Measurements from ENCODE around the gene RBM14. TPM values are rescaled to one million over a fixed set of nuclear protein-coding genes. Genes with fewer than 3 reads are reported as not detected.

The RBM14 gene
- total and polyA plus RNA-seq, 2 experiments from 2014 or later: 28.4 to 40.6 TPM

- Histone ChIP-seq H2AFZ (no peak overlapping the region), H3K4me1 (ENCODE audit: insufficient read depth) (no peaks in the 10 kb centered on the region), H3K4me3 (no peak overlapping the region), H3F3A (ENCODE audit: insufficient read depth) (peaks cover 8% of the 10 kb centered on the region; the same call in 1 of the 2 replicates), H3K27ac (no peak overlapping the region), H3K27me3 (replicated peaks; ENCODE audit: insufficient read depth) (no peaks in the 10 kb centered on the region), H3K9ac (no peak overlapping the region), H3K4me2 (ENCODE audit: unreplicated experiment) (no peak overlapping the region), H3K79me2 (ENCODE audit: insufficient read depth) (peaks cover 100% of the 10 kb centered on the region), H3K9me2 (ENCODE audit: insufficient read depth) (no peaks in the 10 kb centered on the region), H3K36me3 (ENCODE audit: low read depth) (peaks cover 58% of the 10 kb centered on the region), H3K9me3 (ENCODE audit: low read depth) (no peaks in the 10 kb centered on the region), H4K20me1 (ENCODE audit: insufficient read depth) (peaks cover 19% of the 10 kb centered on the region)
- in situ Hi-C loops (cut with MboI): no loop called here
- no peak for DNase-seq
- TF ChIP-seq EZH2phosphoT487 (IDR thresholded peaks at IDR 0.05; ENCODE audit: insufficient read depth, low read depth) (no peak), EZH2 (IDR thresholded peaks at IDR 0.05; ENCODE audit: insufficient read depth, poor library complexity, severe bottlenecking) (no peak)
- WGBS, 2 experiments (ENCODE audit: low coverage in 1 of 2, low lambda C conversion rate in 2 of 2, missing lambda C conversion rate in 2 of 2): 97 to 100% methylated on average over 2 of the region's 2 CpGs
Measured at GRCh38 chr11:66629356-66629755, 12.9 kb downstream of the RBM14 start.

GRCh38 chr11:66631883-66632282, 15.5 kb downstream of the RBM14 start:
- Histone ChIP-seq H3K79me2 (ENCODE audit: insufficient read depth) (peaks cover 100% of the 10 kb centered on the region), H3K9ac (no peak overlapping the region), H3K27me3 (replicated peaks; ENCODE audit: insufficient read depth) (no peaks in the 10 kb centered on the region), H3K9me3 (ENCODE audit: low read depth) (no peaks in the 10 kb centered on the region), H3K4me2 (ENCODE audit: unreplicated experiment) (no peak overlapping the region), H3K36me3 (ENCODE audit: low read depth) (peaks cover 41% of the 10 kb centered on the region), H4K20me1 (ENCODE audit: insufficient read depth) (peaks cover 17% of the 10 kb centered on the region), H2AFZ (no peak overlapping the region), H3K9me2 (ENCODE audit: insufficient read depth) (no peaks in the 10 kb centered on the region), H3F3A (ENCODE audit: insufficient read depth) (peaks cover 28% of the 10 kb centered on the region), H3K27ac (no peak overlapping the region), H3K4me3 (no peak overlapping the region), H3K4me1 (ENCODE audit: insufficient read depth) (no peaks in the 10 kb centered on the region)
- no peak for TF ChIP-seq EZH2 (IDR thresholded peaks at IDR 0.05; ENCODE audit: insufficient read depth, poor library complexity, severe bottlenecking)
- TF ChIP-seq EZH2phosphoT487 (IDR thresholded peaks at IDR 0.05; ENCODE audit: insufficient read depth, low read depth): no peak
- in situ Hi-C loops (cut with MboI): no loop called here
- no peak for DNase-seq
- 84 to 89% methylated on average over 6 of the region's 6 CpGs for WGBS, 2 experiments (ENCODE audit: low coverage in 1 of 2, low lambda C conversion rate in 2 of 2, missing lambda C conversion rate in 2 of 2)

- in situ Hi-C loops (cut with MboI): no loop called here
Measured at GRCh38 chr11:66632952-66633351, 16.5 kb downstream of the RBM14 start.

GRCh38 chr11:66636411-66636810, 20.0 kb downstream of the RBM14 start:
- Histone ChIP-seq H3K36me3 (ENCODE audit: low read depth) (peaks cover 16% of the 10 kb centered on the region; the same call in 1 of the 2 replicates), H4K20me1 (ENCODE audit: insufficient read depth) (peaks cover 27% of the 10 kb centered on the region), H3K9me2 (ENCODE audit: insufficient read depth) (no peaks in the 10 kb centered on the region), H3K9ac (no peak overlapping the region), H3K27ac (peak overlapping the region; percentile 82), H3K27me3 (replicated peaks; ENCODE audit: insufficient read depth) (no peaks in the 10 kb centered on the region), H3K4me3 (no peak overlapping the region), H2AFZ (no peak overlapping the region), H3K4me1 (ENCODE audit: insufficient read depth) (peaks cover 28% of the 10 kb centered on the region), H3F3A (ENCODE audit: insufficient read depth) (peaks cover 62% of the 10 kb centered on the region), H3K79me2 (ENCODE audit: insufficient read depth) (peaks cover 96% of the 10 kb centered on the region), H3K9me3 (ENCODE audit: low read depth) (no peaks in the 10 kb centered on the region), H3K4me2 (ENCODE audit: unreplicated experiment) (no peak overlapping the region)
- no peak for DNase-seq
- 81 to 82% methylated on average over 3 of the region's 3 CpGs for WGBS, 2 experiments (ENCODE audit: low coverage in 1 of 2, low lambda C conversion rate in 2 of 2, missing lambda C conversion rate in 2 of 2)
- TF ChIP-seq EZH2phosphoT487 (IDR thresholded peaks at IDR 0.05; ENCODE audit: insufficient read depth, low read depth): no peak
- in situ Hi-C loops (cut with MboI): no loop called here

More at GRCh38 chr11:66632952-66633351, 16.5 kb downstream of the RBM14 start:
- Histone ChIP-seq H3K4me3 (no peak overlapping the region), H3K36me3 (ENCODE audit: low read depth) (peaks cover 31% of the 10 kb centered on the region), H3K9me3 (ENCODE audit: low read depth) (no peaks in the 10 kb centered on the region), H3F3A (ENCODE audit: insufficient read depth) (peaks cover 39% of the 10 kb centered on the region), H3K9ac (no peak overlapping the region), H4K20me1 (ENCODE audit: insufficient read depth) (peaks cover 9% of the 10 kb centered on the region; the same call in 1 of the 2 replicates), H3K79me2 (ENCODE audit: insufficient read depth) (peaks cover 100% of the 10 kb centered on the region), H3K4me1 (ENCODE audit: insufficient read depth) (peaks cover 9% of the 10 kb centered on the region; the same call in 1 of the 2 replicates), H3K27me3 (replicated peaks; ENCODE audit: insufficient read depth) (no peaks in the 10 kb centered on the region), H2AFZ (no peak overlapping the region), H3K4me2 (ENCODE audit: unreplicated experiment) (no peak overlapping the region), H3K9me2 (ENCODE audit: insufficient read depth) (no peaks in the 10 kb centered on the region), H3K27ac (no peak overlapping the region)
- WGBS, 2 experiments (ENCODE audit: low coverage in 1 of 2, low lambda C conversion rate in 2 of 2, missing lambda C conversion rate in 2 of 2): 78 to 83% methylated on average over 2 of the region's 2 CpGs
- no peak for DNase-seq
- TF ChIP-seq EZH2phosphoT487 (IDR thresholded peaks at IDR 0.05; ENCODE audit: insufficient read depth, low read depth) (no peak), EZH2 (IDR thresholded peaks at IDR 0.05; ENCODE audit: insufficient read depth, poor library complexity, severe bottlenecking) (no peak)
